Stimulated activated CD8-positive, alpha-beta memory T cell treated with anti-CD3 and anti-CD28 coated beads, Interleukin-7, amount 100 ng/mL, for 24 hours (primary cell): ENCODE data around the gene MEN1.

Experiments used
- DNase-seq: peaks from one replicate; pipeline ENCODE4 v3.0.0-alpha.2; 2020; ENCODE audit warnings: low read depth

The MEN1 gene

DNA sequence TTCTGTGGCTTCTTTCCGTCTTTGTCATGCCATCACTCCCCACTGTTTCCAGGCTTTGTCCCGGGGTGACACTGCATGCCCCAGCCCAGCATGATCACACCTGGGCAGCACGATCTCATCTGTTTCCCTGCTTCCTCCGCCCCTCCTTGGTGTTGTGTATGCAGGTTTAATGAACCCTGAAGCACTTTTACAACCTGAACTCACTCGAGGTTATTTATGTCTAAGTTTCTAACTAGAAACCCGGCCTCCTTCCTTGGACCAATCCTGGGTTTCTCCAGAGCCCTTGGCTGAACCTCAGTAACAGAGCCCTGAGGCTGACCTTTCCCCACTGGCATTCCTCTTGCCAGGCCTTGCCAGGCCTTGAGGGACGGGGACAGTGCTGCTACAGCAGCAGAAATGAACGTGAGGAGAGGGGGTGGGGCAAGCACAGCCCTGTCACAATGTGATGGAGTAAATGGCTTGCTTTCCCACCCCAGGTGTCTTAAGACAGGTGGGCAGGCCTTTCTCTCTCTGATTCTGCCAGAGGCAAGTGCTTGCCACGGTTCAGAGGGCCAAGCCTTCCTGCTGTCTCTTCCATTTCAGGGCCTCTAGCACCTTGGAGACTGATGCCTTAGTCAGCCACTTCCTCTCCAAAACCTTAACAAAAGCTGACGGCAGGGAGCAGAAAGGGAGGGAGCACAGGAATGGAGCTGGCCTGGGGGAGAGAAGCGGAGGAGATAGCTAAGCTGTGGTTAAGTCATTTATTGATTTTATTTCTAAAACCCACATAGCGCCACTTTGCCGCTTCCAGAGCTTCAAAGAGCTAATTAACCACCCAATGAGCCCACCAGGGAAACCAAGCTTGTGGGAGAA lies 47.5 kb downstream of the MEN1 start:
- DNase-seq: no peak

DNA sequence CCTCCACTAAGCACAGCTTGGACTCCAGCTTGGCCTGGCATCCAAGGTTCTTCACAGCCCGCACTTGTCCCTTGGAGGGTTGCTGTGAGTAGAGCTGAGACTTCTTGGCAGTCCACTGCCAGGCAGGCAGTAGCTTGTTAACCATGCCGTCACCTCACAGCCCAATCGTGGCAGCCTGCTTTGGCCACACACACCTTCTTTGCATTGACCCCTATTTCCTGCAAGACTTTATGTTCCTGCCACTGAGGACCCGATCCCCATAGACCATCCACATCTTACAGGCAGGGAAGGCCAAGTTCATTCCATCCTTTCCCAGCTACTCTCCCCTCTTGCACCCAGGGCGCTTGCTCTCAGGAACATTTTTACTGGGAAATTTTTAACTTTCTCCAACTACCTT lies 48.1 kb downstream of the MEN1 start:
- no peak for DNase-seq

DNA sequence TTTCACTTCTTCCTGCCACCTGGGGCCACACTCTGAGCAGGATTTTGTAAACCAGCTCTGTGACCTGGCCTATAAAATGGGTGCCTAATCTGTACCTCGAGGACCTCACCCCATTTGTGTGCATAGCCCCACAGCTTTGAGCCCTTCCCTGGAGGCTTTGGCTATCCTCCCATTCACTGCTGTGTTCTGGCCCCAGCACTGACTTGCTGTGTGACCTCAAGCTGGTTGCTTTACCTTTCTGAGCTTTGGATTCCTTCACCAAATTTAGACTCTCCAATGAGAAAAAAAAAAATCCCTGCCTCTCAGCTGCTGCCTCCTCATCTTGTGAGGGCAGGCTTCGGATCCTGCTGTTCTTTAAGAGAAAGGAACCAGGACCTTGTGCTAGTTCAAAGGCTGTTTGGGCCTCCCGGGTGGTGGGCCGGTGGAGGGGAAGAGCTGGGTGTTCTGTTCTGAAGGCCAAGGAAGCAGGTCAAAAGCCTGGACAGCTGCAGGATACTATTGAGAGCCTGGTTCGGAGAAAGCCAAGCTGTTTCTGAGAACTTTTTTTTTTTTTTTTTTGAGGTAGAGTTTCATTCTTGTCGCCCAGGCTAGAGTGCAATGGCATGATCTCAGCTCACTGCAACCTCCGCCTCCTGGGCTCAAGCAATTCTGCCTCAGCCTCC lies 49.5 kb downstream of the MEN1 start:
- DNase-seq: no peak

DNA sequence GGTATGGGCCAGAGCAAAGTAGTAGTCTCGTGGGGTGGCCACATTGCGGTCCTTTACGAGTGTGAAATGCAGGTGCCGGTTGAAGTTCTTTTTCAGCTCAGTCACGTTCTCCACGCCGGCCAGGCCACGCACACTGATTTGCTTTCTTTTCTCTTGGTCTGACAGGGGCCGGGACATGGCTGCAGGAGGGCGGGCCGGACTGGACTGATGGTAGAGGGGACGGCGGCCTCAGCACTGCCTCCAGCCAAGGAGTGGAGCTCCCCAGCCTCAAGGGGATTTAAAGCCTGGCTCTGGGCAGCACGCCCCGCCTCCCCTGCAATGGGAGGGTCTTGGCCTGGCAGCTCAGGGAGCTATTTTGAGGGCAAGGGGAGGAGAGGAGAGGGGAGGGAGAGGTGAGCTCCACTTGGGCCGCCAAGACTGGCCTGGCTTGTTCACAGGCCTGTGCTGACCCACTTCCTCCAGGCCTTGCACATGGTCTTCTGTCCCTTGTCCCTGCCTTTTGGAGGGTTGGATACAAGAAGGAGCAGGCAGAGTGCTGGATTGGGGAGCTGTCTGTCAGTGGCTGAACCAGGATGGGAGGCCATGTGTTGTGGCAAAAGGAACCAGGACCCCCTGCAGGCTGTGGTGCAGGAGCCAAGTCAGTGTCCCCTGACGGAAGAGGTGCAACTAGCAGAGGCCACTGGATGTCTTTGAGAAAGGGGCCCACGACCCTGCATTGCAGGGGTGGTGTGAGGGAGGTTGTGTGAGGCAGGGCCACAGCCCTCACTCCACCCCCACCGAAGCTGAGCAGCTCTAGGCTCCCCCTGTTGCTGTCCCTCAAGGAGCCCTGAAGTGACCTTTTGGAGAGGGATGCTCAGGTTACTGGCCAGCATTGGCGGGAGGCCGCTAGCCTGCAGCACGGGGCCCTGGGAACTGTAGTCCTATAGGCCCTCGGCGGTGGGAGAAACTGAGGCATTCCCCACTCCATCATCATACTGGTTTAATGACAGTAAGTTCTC lies 50.3 kb downstream of the MEN1 start, which contains the start of gene PYGM:
TSS of gene PYGM (minus strand) at position 253 of the 998 bp plus-strand sequence. CDS start at position 177, 76 bp downstream.
- no peak for DNase-seq

DNA sequence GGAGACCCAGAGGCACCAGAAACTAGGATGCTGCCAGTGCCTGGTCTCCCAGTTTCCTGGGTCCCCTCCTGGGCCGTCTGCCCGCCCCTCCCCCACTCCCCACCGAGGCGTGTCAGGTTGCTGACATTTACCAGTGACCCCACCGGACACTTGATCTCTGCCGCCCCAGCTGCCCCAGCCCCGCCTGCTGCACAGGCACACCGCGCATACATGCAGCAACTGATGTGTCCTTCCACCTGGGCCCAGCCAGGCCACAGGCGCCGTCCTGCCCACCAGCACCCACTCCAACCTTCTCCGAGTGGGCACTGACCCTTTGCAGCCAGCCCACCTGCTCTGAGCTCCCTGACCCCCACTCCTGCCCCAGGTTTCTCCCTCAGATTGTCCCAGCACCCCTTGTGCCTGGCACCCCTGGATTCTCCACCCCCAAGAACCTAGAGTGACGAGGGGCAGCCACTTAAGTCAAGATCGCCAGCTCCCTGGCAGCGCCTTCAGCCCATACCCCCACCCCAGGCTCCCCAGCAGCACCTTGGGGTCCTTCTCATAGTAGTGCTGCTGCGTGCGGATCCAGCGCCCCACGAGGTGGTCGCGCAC lies 51.1 kb downstream of the MEN1 start:
- DNase-seq: no peak

DNA sequence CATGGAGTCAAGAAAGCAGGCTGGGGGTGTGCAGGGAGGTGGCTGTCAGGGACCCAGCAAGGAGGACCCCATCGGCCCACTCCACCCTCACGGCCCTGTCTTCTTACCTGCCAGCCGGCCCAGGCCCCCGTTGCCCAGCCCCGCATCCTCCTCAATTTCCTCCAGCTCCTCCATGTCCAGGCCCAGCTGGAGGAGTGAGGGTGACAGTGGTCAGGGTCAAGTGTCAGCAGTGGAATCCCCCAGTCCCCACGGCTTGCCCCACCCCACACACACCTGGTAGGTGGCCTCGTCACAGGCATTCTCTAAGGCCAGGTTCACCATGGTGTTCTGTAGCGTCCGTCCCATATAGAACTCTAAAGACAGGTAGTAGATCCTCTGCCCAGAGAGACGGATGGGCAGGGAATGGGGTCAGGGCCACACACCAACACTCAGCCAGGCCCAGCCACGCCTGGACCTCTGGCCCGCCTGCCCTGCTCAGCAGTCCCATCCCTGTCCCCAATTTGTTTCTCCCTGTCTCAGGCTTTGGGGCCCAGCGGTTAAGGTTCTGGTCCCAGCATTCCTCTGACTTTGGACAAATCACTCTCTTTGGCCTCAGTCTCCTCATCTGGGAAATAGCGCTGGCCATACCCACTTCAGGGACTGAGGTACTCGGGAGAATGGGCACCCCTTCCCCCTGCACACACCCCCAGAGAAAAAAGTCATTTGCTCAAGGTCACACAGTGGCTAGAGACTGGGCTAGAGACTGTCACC lies 51.8 kb downstream of the MEN1 start:
- DNase-seq: no peak

DNA sequence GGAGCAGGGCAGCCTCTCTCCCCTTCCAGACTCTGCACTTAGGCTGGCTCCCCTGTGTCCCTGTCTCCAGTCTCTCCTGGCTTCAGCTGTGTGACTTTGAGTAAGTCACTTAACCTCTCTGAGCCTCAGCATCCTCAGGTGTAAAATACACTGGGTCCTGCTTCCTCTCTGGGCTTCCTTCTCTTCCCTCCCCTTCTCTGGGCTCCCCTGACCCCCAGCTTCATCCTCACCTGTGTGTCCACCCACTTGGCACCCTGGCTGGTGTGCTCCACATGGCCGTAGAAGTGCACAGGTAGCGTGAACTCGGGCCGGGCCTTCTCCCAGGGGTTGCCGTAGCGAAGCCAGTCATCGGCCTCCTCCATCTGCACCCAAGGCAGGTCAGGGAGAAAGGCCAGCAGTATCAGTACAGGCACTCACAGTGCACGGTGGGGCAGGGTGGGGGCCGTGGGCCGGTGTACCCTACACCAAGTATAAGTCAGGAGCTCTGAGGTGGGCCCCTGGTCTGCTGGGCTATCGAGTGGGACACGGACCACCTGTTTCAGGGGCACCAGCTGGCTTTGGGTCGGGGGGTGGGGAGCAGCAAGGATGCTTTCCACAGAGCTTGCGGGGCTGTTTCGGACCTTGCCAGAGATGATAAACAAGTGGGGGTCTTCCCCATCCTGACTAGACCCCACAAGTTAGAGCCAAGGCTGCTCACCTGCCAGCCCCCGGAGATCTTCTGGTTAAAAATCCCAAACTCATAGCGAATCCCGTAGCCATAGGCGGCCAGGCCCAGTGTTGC lies 52.6 kb downstream of the MEN1 start:
- DNase-seq: no peak

DNA sequence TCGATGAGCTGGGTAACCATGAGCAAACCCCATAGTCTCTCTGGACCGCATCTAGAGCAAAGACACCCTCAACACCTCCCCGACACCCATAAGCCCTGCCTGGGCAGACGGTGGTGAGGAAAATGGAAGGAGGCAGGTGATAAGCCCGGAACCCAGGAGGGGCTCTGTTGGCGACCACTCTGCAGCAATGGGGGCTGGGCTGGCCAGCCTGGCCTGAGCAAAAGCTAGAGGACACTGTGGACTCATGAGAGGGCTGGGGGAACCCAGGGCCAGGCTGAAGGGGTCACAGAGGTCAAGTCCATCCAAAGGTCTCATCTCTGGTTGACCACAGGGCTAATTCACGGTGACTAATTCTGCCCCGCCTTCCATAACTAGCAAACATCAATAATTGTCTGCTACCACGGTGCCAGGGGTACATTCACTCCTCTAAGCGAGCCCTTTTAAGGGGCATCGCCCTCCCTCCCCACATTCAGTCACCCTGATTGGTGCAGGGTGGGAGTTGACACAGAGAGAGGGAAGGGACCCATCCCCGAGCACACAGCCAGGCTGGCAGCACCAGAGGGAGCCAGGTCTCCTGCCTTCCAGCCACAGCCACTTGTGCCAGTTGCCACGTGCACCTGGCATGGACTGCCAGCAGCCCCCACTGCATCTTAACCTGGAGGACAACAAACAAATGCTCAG lies 54.5 kb downstream of the MEN1 start:
- DNase-seq: no peak

DNA sequence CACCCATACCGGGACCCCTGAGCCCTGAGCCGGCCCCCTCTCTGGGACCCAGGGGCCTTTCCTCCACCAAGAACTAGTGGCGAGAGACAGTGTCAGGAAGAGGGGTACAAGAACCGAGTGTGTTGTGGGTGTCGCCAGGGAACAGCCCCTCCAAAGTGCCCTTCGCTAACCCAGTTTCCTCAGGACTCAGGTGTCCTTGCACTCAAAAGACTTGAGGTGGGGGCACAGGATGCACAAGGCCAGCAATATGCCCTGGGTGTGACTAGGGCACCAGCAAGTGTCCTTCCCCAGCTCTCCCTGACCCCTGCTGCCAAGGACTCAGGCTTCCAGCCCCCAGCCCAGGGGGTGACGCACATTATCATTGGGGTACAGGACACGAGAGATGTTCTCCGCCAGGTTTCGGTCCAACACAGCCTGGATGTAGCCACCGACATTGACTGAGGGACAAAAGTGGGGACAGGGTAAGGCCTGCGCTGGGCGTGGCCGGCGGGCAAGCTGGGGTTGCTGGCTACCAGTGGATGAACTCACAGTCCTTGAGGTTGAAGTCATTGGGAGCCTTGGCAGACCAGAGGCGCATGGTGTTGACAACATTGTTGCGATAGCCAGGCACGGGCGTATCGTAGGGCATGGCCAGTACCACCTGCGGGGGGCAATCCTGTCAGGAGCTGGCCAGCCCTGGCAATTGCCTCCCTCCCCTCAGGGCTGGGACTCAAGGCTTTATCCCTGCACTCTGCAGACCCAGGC lies 55.3 kb downstream of the MEN1 start:
- no peak for DNase-seq

DNA sequence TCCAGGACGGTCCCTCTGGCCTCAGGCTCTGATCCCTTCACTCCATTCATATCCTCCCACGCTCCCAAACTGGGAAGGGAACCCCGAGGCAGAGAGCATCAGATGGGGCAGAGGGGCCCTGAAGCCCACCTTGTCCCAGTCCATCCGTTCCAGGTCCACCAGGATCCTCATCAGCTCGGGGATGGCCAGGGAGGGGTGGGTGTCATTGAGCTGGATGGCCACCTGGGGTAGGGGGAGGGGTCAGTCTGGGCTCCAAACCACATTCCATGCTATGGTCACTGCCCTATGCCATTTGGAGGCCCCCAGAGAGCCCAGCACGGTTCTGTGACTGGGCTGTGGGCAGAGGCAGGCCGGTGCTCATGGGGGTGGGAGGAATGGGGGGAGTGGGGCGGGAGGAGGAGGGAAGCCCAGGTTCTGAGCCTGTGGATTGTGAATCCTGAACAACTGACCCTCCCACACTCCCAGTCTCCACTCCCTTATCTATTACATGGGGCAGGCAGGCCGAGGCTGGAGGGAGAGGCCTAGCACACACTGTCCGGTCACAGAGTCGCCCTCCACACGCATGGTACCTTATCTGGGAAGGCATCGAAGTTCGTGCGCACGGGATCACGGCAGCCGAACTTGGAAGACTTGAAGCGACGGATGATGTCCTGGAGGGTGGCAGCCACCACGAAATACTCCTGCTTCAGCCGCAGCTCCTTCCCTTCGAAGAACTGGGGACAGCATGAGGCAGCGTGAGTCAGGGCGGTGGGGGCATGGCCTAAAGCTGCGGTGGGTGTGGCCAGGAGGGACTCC lies 56.0 kb downstream of the MEN1 start:
- no peak for DNase-seq
